K562 (cell line): ENCODE results near the gene ANKMY1. TPM values are rescaled to one million over a fixed set of nuclear protein-coding genes. Genes with fewer than 3 reads are reported as not detected.

Experiments
- ATAC-seq: fragments of 200-7000 bp; cut with Tn5 transposase; 3 replicates; pipeline ENCODE4 v1.9.1; 2020; ENCODE audit warnings: moderate library complexity
- BruUV-seq: library from RNA; stranded (reverse); fragments of 400-500 nt; replicated peaks from 2 replicates; lab custom pipeline; 2021; lab: Mats Ljungman, UMichigan
- CTCF ChIA-PET: fragments of 300-600 bp; formaldehyde crosslinking; extraction: SDS; loops from one replicate; lab custom pipeline; 2021; ENCODE audit warnings: low intra/inter-chr PET ratio; lab: Yijun Ruan, JAX
- POLR2A ChIA-PET: fragments of 300-600, 350-650 bp; sonication (Branson Sonifier 250); formaldehyde crosslinking; extraction: SDS; loops from one replicate; lab custom pipeline; 2021; ENCODE audit warnings: antibody characterized with exemption, inconsistent platforms; lab: Yijun Ruan, JAX
- DNase-seq, 4 experiments: peaks; one replicate each; pipeline versions ENCODE4 v3.0.0 to v3.0.0-alpha.2; 2011 to 2018; ENCODE audit warnings: low spot score in 3 of 4, mixed read lengths in 3 of 4; ENCODE audit errors: extremely low read depth in 1 of 4
- FAIRE-seq: peaks from 2 replicates; lab custom pipeline; 2011; peaks lifted over from hg19 to GRCh38; lab: Jason Lieb, UNC
- H2AFZ ChIP-seq: 2 replicates; pipeline ENCODE4 v1.6.0; 2011; ENCODE audit warnings: low read depth, low read length, control low read depth, inconsistent platforms
- H3K27ac ChIP-seq: fragments of 200-600 bp; 3 replicates; pipeline ENCODE4 v1.8.0; 2011; ENCODE audit warnings: low read depth, mild to moderate bottlenecking, control low read depth, inconsistent platforms, low read length, moderate library complexity, mixed read lengths; ENCODE audit errors: extremely low read depth
- H3K27me3 ChIP-seq, 2 experiments: fragments of 300-600 bp in 1 of 2; 2 replicates in 1 of 2; 3 replicates in 1 of 2; pipeline versions ENCODE4 v1.6.0 to v1.8.0; 2011; ENCODE audit warnings: inconsistent platforms in 2 of 2, low read length in 2 of 2, mild to moderate bottlenecking in 1 of 2, mixed read lengths in 1 of 2, moderate library complexity in 1 of 2; ENCODE audit not compliant: control insufficient read depth in 2 of 2, insufficient read depth in 2 of 2
- H3K36me3 ChIP-seq: fragments of 300-600 bp; 3 replicates; pipeline ENCODE4 v1.8.0; 2011; ENCODE audit warnings: mild to moderate bottlenecking, low read length, inconsistent platforms; ENCODE audit not compliant: control insufficient read depth, insufficient read depth
- H3K4me1 ChIP-seq, 2 experiments: fragments of 200-600 bp in 1 of 2; replicated peaks in 1 of 2; 2 replicates in 1 of 2; 3 replicates in 1 of 2; pipeline versions ENCODE4 v1.5.1 to v1.8.0; 2011; ENCODE audit warnings: inconsistent platforms in 2 of 2, low read length in 2 of 2, mild to moderate bottlenecking in 1 of 2, mixed read lengths in 1 of 2, moderate library complexity in 1 of 2; ENCODE audit not compliant: control insufficient read depth in 2 of 2, insufficient read depth in 2 of 2
- H3K4me2 ChIP-seq: 2 replicates; pipeline ENCODE4 v1.6.1; 2011; ENCODE audit warnings: low read length, control low read depth, inconsistent platforms, mixed read lengths; ENCODE audit not compliant: insufficient read depth
- H3K4me3 ChIP-seq: fragments of 200-600 bp; sonication (generic), shearing (Covaris generic); 2 replicates; pipeline ENCODE4 v1.5.1; 2016; ENCODE audit warnings: control low read depth, inconsistent platforms
- H3K79me2 ChIP-seq: fragments of 200-600 bp; 3 replicates; pipeline ENCODE4 v1.8.0; 2011; ENCODE audit warnings: low read length, inconsistent platforms; ENCODE audit not compliant: control insufficient read depth, insufficient read depth
- H3K9ac ChIP-seq, 2 experiments: 2 replicates each; pipeline versions ENCODE4 v1.6.0 to v1.6.1; 2011; ENCODE audit warnings: low read depth in 2 of 2, low read length in 2 of 2, control low read depth in 1 of 2, inconsistent platforms in 1 of 2, mild to moderate bottlenecking in 1 of 2, mixed read lengths in 1 of 2; ENCODE audit not compliant: insufficient read depth in 1 of 2
- H3K9me1 ChIP-seq: one replicate; pipeline ENCODE4 v1.6.0; 2011; ENCODE audit warnings: inconsistent platforms, mild to moderate bottlenecking, low read length, moderate library complexity; ENCODE audit not compliant: control insufficient read depth, insufficient read depth
- H3K9me3 ChIP-seq: replicated peaks from 2 replicates; pipeline ENCODE4 v1.5.1; 2011; ENCODE audit warnings: low read depth, low read length, inconsistent platforms; ENCODE audit not compliant: control insufficient read depth, insufficient read depth
- H4K20me1 ChIP-seq: replicated peaks from 2 replicates; pipeline ENCODE4 v1.6.1; 2011; ENCODE audit warnings: low read length, inconsistent platforms, mixed read lengths; ENCODE audit not compliant: control insufficient read depth, insufficient read depth
- BACH1 ChIP-seq: fragments of 200-800 bp; sonication (Bioruptor generic); IDR thresholded peaks from 2 replicates; pipeline ENCODE4 v1.6.1; 2016; ENCODE audit warnings: missing genetic modification characterization, missing compliant biosample characterization
- CCAR2 ChIP-seq: fragments of 200-400 bp; formaldehyde crosslinking; IDR thresholded peaks from 2 replicates; pipeline ENCODE4 v1.6.1; 2017; ENCODE audit warnings: mild to moderate bottlenecking, low read depth, low read length
- CREB1 ChIP-seq, 2 experiments: sonication (generic) in 1 of 2; formaldehyde crosslinking in 1 of 2; IDR thresholded peaks; 2 replicates each; pipeline versions ENCODE4 v1.6.1 to v1.8.0; 2012 to 2022; ENCODE audit warnings: inconsistent platforms in 1 of 2, mild to moderate bottlenecking in 1 of 2, missing genetic modification reagents in 1 of 2, moderate library complexity in 1 of 2
- HDAC1 ChIP-seq, 2 experiments: fragments of 450-650 bp; IDR thresholded peaks; 2 replicates each; pipeline ENCODE4 v1.6.1; 2016 to 2017; ENCODE audit warnings: inconsistent platforms in 1 of 2, mild to moderate bottlenecking in 1 of 2, moderate library complexity in 1 of 2
- HNRNPH1 ChIP-seq: fragments of 200-400 bp; formaldehyde crosslinking; optimal IDR thresholded peaks from 2 replicates; pipeline ENCODE3; 2017; ENCODE audit warnings: low read depth, mild to moderate bottlenecking, low read length, moderate library complexity
- NR4A1 ChIP-seq, 2 experiments: fragments of 250-450 bp in 1 of 2; fragments of 450-650 bp in 1 of 2; sonication (Bioruptor Pico) in 1 of 2; IDR thresholded peaks; 2 replicates each; pipeline versions ENCODE4 v1.4.0 to v1.6.1; 2016 to 2020; ENCODE audit warnings: mild to moderate bottlenecking in 2 of 2, missing compliant biosample characterization in 1 of 2, missing genetic modification characterization in 1 of 2, moderate library complexity in 1 of 2
- RUNX1 ChIP-seq: sonication (generic); IDR thresholded peaks from 2 replicates; pipeline ENCODE4 v1.6.1; 2016; ENCODE audit warnings: antibody characterized with exemption, low read depth
- ZBTB17 ChIP-seq: fragments of 450-650 bp; formaldehyde crosslinking; IDR thresholded peaks from 2 replicates; pipeline ENCODE4 v1.4.0; 2020; ENCODE audit warnings: mild to moderate bottlenecking
- ZBTB5 ChIP-seq: fragments of 450-650 bp; IDR thresholded peaks from 2 replicates; pipeline ENCODE4 v1.6.1; 2017; ENCODE audit warnings: antibody characterized with exemption
- WGBS: fragments of 100-300 bp; shearing (Covaris generic); methylation state at CpG from one replicate; pipeline ENCODE4 v1.1.6; 2016; ENCODE audit warnings: low coverage, mixed read lengths; ENCODE audit not compliant: insufficient coverage; ENCODE audit errors: missing lambda C conversion rate; 5-methylcytosine and 5-hydroxymethylcytosine counted together
- in situ Hi-C: fragments of 300-500 bp; cut with MboI; formaldehyde crosslinking; loops from 4 replicates; pipeline ENCODE4 v1.15.0; 2018; ENCODE audit warnings: inconsistent platforms, mixed read lengths
- intact Hi-C: fragments of 100-400 bp; cut with micrococcal nuclease; formaldehyde crosslinking; loops from 2 replicates; pipeline ENCODE4 v1.14.2; 2022
- polyA plus RNA-seq, 8 experiments: library from polyadenylated mRNA; depleted of rRNA in 4 of 8; stranded (reverse) in 5 of 8; unstranded in 3 of 8; fragments of >200 nt; fragmentation: Nextera tagmentation in 2 of 8; fragmentation: Illumina TruSeq in 1 of 8; extraction: Ambion mirVana in 2 of 8; extraction: Trizol in 1 of 8; gene quantifications; 2 replicates each; pipeline versions ENCODE4 v1.2.1 to v1.2.3, GENCODE V29; 2011 to 2014; ENCODE audit warnings: inconsistent platforms in 1 of 8, missing spikeins in 1 of 8
- total RNA-seq, 7 experiments: library from RNA; depleted of rRNA in 6 of 7; stranded (reverse); fragments of >200 nt in 6 of 7; fragmentation: Illumina TruSeq in 2 of 7; extraction: Trizol in 2 of 7; gene quantifications; 2 replicates each; pipeline versions ENCODE4 v1.2.1 to v1.2.3, GENCODE V29; 2011 to 2021; ENCODE audit warnings: low replicate concordance in 1 of 7
- TF ChIP-seq, protein P1 (sequence below): fragments of 450-650 bp; formaldehyde crosslinking; IDR thresholded peaks from 2 replicates; pipeline ENCODE4 v1.4.0; 2020; ENCODE audit warnings: mild to moderate bottlenecking, moderate library complexity
- TF ChIP-seq, protein P2 (sequence below): fragments of 250-450 bp; sonication (Bioruptor Pico); IDR thresholded peaks from 2 replicates; pipeline ENCODE4 v1.5.0; 2021; ENCODE audit warnings: mild to moderate bottlenecking, moderate library complexity

ANKMY1 gene
- total and polyA plus RNA-seq, 9 of the 15 experiments (the other 6 are each of a cell fraction or from before 2014, with no cell fraction given), result 0.75 to 15.1 (median 11.7) TPM

- in situ Hi-C loops, result no loop called here
- DNase-seq (no peak), FAIRE-seq (no peak), ATAC-seq (no peak)
- Histone ChIP-seq H3K27me3 (no peaks in the 10 kb centered on the region), H3K4me1 (no peaks in the 10 kb centered on the region; a peak in 1 of 5 replicates), H2AFZ (no peak overlapping the region), H3K4me2 (no peak overlapping the region), H3K79me2 (no peaks in the 10 kb centered on the region; the same call in 2 of the 3 replicates), H4K20me1 (no peaks in the 10 kb centered on the region), H3K36me3 (peaks cover 30% of the 10 kb centered on the region; the same call in 2 of the 3 replicates), H3K9me1 (no peaks in the 10 kb centered on the region), H3K9ac (no peak overlapping the region), H3K9me3 (peaks cover 12% of the 10 kb centered on the region), H3K27ac (no peak overlapping the region), H3K4me3 (no peak overlapping the region)
- WGBS, result 97% methylated on average over 5 of the region's 7 CpGs
- intact Hi-C loops, result no loop called here
- ChIA-PET POLR2A (no interaction called here), CTCF (no interaction called here)
- BruUV-seq, result no TSS peak
- TF ChIP-seq HNRNPH1 (no peak), ZBTB5 (no peak), NR4A1 (CRISPR knock-in tag; IDR thresholded peaks at IDR 0.05) (no peak), NR4A1 (tag; IDR thresholded peaks at IDR 0.05) (no peak), CCAR2 (no peak), RUNX1 (no peak), ZBTB17 (CRISPR knock-in tag) (no peak), CREB1 (IDR thresholded peaks at IDR 0.05) (no peak), CREB1 (CRISPR knock-in tag; IDR thresholded peaks at IDR 0.05) (no peak), BACH1 (tag) (no peak), HDAC1 (IDR thresholded peaks at IDR 0.05) (no peak)
- TF ChIP-seq, protein P1, sequence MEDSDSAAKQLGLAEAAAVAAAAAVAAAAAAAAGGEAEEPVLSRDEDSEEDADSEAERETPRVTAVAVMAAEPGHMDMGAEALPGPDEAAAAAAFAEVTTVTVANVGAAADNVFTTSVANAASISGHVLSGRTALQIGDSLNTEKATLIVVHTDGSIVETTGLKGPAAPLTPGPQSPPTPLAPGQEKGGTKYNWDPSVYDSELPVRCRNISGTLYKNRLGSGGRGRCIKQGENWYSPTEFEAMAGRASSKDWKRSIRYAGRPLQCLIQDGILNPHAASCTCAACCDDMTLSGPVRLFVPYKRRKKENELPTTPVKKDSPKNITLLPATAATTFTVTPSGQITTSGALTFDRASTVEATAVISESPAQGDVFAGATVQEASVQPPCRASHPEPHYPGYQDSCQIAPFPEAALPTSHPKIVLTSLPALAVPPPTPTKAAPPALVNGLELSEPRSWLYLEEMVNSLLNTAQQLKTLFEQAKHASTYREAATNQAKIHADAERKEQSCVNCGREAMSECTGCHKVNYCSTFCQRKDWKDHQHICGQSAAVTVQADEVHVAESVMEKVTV, result no peak
- TF ChIP-seq, protein P2, sequence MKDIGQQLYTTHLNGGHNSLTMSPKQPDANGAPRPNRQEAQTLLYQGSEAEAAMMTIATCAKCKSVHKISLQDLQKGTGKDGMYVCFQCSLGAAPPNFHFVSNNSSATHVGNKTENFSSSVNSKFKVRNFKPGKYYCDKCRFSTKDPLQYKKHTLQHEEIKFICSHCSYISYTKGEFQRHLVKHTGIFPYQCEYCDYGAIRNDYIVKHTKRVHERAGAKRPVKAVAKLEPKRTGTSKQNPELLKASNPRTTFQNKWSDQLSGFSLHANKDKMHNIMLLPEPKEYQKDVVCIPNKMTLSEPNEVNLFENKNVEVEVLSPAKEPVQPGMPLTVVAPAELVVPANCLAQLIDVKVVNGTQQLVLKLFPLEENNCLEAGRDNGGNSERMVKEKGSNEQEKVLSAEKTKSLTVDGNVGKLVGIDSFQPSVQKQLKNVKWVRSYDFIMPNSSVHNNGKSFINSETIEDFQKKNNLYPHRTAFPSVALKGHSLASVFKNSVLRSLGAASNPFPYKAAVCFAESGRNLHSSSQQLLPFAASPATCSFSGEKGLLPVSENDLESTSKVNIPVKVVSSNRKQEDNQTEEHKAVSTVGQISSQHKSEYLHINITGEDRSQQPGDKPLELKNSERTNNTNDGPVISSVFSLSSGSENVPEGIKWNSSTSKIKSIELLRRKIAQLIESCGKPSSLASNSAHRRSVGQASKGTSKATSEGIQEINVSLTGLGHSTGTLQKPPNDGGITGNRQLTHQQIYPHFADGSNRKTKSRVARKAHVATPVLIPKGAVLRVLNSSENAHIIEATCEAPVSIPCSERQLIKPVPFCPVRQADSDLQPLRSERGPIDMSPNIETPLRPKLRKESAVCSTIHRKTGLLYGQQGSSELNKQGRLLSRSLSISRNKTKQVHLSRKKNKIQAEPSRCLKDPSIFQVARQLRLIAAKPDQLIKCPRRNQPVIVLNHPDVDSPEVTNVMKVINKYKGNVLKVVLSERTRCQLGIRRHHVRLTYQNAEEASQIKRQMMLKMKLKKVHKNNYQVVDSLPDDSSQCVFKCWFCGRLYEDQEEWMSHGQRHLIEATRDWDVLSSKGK (CRISPR knock-in tag), result no peak
Measured at GRCh38 chr2:240530181-240530580, 27.6 kb downstream of the ANKMY1 start.
